HG03342 (cell line): ENCODE data around the gene PSTPIP1.

Experiments
- ATAC-seq: cut with Tn5 transposase; IDR thresholded peaks from one replicate; pipeline ENCODE4 v1.9.1; 2021; ENCODE audit warnings: mild to moderate bottlenecking, moderate library complexity; ENCODE audit not compliant: unreplicated experiment

PSTPIP1 gene

DNA sequence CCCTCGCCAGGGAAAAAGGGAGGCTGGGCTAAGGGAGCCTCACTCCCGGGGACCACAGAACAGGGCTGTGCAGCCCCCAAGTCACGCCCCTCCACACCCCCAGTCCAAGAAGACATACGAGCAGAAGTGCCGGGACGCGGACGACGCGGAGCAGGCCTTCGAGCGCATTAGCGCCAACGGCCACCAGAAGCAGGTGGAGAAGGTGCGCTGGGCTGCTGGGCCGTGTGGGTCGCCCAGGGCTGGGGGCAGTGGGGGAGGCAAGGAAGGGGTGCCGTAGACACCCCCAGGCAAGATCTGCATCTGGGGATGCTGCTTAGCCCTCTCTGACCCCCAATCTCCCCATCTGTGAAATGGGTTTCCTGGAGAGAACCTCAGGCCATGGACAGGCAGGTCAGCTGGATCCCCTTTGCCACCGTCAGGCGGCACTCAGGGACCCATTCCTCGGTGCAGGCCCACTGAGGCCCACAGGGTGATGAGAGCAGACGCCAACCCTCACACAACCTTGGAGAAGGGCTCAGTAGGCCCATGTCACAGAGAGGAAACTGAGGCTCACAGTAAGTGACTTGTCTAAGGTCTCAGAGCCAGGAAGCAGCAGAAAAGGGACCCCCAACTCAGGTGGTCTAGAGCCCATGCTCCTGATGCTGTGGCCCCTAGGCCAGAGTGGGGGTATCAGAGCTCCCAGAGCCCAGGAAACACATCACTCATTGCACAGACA, 33.7 kb downstream of the PSTPIP1 start:
- ATAC-seq, result no peak

DNA sequence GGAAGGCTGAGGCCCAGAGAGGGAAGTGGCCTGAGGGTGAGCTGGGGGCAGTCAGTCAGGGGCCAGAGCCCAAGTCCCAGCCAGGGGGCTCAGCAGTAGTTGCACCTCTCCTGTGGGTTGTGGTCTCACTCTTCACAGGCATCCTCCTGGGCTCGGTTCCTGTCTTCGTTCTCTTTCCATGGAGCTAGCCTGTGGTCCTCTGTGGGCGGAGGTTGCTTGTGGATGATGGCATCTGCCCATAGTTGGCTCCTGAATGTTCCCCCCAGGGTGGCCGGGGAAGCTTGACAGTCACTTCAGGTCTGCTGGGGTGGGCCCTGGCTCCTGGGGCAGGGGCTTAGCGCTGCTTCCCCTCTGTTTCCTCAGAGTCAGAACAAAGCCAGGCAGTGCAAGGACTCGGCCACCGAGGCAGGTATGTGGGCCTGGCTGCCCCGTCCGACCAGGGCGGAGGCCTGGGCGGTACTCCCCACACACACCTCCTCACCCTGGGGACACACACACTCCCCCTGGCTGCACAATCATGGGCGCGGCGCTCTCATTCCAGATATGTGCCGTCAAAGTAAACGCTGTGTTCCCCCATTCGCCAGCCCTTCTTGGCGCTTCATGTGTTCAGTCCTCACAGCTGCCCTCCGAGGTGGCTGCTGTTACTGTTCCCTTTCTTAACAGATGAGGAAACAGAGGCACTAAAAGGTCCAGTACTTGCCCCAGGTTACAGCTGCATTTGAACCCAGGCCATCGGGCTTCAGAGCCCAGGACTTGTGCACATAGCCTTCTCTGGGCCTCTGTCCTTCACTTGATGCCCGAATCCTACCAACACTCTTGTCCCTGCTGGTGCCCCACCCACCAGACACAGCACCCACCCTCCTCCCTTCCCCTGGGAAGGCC, 34.5 kb downstream of the PSTPIP1 start:
- no peak for ATAC-seq

DNA sequence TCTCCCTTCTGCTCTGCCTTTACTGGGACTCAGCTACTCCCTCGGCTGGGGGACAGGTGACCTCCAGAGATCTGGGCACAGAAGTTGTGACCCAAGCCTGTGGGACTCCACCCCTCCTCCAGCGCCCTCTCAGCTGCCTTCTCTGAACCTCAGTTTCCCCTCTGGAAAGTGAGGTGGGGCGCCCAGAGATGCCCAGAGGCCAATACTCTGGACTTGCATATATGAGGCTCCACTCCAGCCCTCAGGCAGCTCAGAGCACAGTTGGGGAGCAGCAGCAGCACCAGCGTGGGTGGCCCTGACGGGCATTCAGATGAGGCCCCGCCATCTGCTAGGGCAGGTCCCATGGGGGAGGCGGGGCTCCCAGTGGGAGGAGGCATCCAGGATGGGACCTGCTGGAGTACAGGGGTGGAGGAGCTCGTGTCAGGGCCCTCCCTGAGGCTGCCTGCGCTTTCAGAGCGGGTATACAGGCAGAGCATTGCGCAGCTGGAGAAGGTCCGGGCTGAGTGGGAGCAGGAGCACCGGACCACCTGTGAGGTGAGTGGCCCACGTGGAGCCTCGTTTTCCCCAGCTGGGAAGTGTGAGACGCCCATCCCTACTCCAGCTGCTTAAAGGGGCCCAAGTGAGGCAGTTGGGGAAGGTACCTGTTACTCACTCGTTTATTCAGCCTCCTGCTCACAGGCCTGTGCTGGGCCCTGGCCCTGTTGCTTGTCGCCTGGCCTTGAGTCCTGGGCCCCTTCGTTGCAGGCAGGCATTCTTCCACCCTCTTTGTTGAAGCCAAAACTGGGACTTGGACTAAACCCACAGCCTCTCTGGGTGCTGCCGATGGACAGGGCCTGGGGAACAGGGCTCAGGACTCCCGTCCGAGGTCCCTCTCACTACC, 35.4 kb downstream of the PSTPIP1 start:
- no peak for ATAC-seq

- no peak for ATAC-seq
Observed at GRCh38 chr15:77030928-77031375, 36.0 kb downstream of the PSTPIP1 start.

DNA sequence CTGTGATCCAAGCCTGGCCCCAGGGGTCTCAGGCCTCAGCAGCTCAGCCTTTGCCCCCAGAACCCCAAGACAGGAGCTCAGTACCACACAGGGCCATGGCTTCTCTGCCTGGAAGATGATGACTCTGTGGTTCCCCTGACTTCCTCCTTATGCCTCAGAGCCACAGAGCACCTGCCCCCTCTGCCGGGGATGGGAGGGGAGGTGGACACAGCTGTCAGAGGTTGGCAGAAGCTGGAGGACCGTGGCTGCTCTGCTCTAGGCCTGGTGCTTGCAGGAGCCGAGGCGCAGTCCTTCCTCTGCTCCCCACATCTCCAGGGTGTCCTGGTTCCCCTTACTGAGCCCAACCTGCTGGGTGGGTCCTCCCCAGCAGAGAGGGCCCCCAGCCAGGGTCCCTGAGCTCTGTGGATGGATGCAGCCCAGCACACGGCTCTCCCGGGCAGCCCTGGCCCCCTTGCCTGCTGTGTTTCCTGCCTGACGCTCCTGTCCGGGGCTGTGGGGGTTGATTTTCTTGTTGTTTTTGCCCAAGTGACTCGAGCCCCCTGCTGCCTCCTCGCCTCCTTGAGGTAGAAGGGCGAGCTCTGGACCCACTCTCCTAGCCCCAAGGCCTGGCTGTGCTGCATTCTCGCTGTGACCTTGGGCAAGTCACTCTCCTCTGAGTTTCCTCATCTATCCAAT, 36.6 kb downstream of the PSTPIP1 start:
- ATAC-seq, result no peak

- no peak for ATAC-seq
Observed at GRCh38 chr15:77032052-77032646, 37.2 kb downstream of the PSTPIP1 start.

- ATAC-seq, result no peak
Observed at GRCh38 chr15:77032647-77033416, 37.9 kb downstream of the PSTPIP1 start.

DNA sequence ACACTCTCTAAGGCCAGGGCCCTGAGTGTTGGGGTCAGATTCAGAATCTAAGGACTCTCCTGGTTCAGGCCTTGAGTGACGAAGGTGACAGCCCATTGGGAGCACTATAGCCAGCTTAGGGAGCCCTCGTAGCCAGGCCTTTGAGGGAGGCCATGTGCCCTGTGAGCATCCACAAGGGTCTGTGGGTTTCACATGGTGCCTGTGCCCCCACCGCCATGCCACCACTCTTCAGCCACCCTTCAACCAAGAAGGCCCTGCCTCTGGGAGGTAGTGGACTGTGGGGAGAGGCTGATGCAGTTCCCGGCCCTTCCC, 38.4 kb downstream of the PSTPIP1 start:
- no peak for ATAC-seq

DNA sequence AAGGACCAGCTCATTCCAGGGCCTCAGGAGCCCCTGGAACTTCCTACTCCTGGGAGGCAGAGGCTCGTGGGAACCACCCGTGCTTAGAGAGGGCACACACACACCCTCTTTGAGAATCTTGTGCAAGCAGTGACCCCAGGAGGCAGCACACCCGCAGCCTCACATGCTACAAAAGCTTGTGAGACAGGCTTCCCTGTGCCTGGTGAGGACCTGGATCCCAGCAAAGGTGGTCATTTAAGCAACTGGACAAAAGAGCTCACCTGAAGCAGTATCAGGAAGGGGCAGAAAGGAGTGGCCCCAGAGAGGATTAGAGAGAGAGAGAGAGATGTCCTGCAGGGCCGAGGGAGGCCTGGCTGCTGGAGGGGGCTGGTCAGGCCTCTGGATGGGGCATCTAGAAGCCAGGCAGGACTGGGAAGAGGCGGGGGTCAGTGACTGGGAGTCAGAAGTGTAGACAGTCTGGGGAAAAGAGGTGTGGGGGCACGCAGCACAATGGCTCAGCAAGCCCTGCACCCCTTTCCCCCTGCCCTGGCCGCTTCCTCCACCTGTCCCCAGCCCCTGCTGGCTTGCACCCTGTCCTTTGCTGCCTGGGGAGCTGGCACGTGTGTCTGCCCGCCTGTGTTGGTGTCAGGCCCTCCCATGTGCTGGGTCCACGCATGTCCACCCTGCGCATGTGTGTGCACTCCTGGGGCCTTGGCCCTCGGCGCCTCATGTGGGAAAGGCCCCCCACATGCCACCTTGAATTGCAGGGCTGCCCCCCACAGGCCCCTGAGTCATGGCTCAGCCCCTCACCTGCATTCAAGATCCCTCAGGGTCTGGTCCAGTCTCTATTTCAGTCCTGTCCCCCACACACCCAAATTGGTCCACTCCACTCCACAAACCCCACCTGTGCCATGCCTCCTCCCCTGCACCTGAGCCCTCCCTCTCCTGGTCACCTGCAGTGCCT, 39.1 kb downstream of the PSTPIP1 start:
- ATAC-seq, result no peak

DNA sequence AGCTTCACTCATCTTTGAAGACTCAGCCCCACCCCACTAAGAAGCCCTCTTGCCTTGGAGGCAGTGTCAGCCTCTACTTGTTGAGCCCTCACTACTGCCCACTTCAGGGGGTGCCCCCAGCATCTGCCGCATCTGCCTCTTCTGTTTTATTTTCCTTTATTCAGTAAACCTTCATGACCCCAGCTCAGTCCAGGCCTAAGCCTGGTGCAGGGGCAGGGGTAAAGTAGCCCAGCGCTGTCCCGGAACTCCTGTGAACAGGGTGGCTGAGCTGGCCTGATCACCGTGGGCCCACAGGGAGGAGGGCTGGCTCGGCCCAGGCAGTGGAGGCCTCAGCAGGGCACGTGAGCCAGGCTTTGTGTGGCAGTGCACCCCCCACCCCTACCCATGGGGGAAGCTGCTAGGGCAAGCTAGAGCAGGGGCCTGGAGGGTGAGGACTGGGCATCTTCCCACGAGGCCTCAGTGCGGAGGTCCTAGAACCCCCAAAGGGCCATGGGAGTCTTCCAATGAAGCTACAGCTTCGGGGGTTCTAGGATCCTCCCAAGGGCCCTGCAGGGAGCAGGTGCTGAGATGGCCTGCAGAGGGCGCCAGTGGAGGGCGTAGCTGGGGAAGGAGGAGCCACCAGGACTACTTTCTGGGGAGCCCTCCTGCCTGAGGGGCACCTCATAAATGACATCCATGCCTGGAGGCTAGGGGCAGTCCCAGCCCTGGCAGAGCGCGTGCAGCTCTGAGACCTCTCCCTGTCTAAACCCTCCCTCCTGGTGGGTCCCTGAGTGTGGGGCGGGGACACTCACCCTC, 40.0 kb downstream of the PSTPIP1 start:
- no peak for ATAC-seq

- no peak for ATAC-seq
Observed at GRCh38 chr15:77035584-77035983, 40.7 kb downstream of the PSTPIP1 start.

DNA sequence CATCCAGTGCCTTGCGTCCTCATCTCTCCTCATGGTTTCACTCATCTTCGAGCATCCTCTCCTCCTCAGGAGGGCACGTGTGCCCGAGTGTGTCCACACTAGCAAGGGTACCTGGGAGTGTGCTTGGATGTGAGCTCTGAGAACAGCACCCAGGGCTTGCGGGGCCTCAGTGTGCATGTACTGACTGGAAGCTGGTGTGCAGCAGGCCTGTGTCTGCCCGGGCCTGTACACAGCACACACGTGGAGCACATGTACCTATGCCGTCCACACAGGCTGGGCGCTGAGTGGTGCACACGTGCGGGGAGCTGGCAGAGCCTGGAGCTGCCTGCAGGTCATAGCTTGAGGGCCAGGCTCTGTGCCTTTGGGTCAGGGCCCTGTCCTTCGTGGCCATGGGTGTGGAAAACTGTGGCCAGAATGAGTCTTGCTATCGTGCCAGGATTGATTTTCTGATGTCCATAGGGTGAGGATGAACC, 41.1 kb downstream of the PSTPIP1 start:
- no peak for ATAC-seq

GRCh38 chr15:77036537-77037387, 41.8 kb downstream of the PSTPIP1 start:
- no peak for ATAC-seq

DNA sequence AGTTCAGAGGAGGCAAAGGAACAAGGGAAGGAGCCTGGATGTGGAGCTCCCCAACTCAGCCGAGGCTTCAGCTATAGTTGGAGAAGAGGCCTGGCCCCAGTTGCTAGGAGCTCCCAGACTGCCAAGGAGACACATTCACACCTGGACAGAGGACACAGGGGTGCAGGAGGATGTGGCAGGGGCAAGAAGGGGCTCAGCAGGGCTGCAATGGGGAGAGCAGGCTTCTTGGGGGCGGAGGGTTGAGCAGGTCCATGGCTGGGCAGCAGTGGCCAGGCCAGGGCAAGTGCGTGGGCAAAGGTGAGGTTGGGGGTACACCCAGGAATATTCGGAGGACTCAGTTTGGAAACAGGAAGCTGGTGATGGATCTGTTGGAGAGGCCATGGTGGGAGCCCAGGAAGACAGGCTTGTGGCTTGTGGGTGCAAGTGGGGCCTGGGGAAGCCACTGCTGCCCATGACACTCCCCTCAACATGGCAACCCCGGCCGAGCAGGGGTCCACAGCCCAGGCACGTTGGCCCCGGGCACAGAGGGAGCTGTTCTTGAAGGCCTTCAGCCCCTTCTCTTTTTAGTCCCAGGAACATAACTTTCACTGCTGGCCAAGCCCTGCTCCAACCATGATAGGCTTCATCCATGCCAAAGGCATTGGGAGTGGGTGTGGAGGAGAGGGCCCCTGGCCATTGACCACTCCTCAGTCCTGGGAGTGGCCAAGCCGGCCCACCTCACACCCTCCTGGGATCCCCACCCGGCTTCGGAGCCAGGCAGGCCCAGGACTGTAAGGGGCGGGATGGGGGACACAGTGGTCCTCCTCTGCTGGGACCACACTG, 42.7 kb downstream of the PSTPIP1 start:
- no peak for ATAC-seq

DNA sequence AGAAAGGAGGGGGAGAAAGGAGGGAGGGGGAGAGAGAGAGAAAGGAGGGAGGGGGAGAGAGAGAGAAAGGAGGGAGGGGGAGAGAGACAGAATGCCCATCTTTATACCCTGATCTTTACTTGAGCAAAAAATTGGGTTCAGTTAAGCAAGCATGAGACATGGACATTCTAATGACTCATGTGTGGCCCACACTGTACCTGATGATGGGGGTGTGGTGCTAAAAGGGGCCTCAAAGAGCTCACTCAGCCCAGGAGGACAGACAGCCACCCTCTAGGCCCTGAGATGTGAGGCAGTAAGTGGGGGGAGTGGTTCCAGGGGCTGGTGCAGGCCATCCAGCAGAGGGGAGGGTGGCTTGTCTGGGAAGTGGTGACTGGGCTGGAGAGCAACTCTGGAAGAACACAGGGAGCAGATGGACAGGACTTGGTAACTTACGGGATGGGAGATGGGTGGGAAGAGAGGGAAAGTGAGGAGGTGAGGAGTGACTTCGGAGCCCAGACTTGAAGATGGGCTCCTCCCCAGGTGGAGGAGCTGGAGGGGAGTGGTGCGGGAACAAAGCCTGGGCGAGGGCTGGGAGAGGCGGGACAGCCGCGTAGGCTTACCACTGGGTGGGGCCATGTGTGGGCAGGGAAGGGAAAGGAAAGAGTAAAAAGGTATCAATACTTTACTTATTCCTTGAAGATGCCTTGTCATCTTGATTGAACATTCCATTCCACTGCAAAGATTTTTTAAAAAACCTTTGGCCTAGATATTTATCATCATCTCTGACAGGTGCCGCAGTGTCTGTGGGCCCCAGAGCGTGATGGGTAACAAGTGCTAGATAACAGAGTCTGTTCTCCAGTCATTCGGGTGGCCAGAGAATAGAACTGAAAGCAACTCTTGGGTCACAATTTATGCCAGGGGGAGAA, 43.6 kb downstream of the PSTPIP1 start:
- ATAC-seq, result no peak
